Stromal cell of bone marrow (primary cell): ENCODE data around the gene SHISA3.

Experiments
- DNase-seq: peaks from one replicate; pipeline ENCODE4 v3.0.0-alpha.2; 2012; ENCODE audit warnings: low read depth

The SHISA3 gene

DNA sequence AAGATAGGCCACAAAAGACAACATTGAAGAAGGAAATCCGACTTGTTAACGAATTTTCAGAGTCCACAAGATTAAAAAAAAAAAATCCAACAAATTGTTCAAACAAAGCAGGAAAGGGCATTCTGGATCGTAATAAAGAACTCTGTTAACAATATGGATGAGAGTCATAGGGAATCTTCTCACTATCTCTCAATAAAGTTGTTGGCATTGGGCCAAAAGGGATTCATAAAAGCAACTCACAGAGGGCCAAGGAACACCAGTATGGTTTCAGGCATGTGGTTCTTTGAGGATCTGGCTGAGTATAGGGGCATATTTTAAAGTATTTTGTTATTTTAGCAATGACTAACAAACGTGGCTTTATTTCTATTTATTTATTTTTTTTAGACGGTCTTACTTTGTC lies 49.5 kb downstream of the SHISA3 start:
- no peak for DNase-seq
